ENCODE results near the gene RNF7. TPM values are rescaled to one million over a fixed set of nuclear protein-coding genes. Genes with fewer than 3 reads are reported as not detected.

Gene RNF7
- total and polyA plus RNA-seq, 2 of the 13 experiments (the other 11 are each of a cell fraction or from before 2014, with no cell fraction given), result 66.4 to 94.7 TPM

DNA sequence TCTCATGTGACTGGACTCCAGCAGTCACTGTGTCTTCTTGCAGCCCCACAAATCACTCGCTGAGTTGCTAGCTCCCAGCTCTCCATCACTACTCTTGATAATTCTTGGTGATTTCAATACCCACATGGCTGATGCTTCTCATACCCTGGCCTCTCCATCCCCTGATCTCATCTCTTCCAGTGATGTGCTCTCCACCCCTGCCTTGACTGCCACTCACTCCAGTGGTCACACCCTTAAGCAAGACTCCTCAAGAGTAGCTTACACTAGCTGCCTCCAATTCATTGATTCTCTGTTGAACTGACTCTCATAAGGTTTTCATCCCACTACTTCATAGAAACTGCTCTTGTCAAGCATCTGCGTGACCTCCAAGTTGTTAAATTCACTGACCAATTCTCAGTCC, 25.9 kb downstream of the RNF7 start:
- in situ Hi-C loops (cut with HindIII; ENCODE audit: extremely low pct_ligation_motif_present, low pct_unique_long_range_greater_than_20kb) (no loop called here), intact Hi-C loops (cut with micrococcal nuclease; ENCODE audit: unreplicated experiment) (no loop called here)
- Histone ChIP-seq H3K9me3 (ENCODE audit: low read length) (no peaks in the 10 kb centered on the region), H3K4me3 (replicated peaks in 1 of 3; ENCODE audit: insufficient read depth in 1 of 3, low read depth in 2 of 3, low read length in 3 of 3) (no peak overlapping the region), H3K4me1 (ENCODE audit: insufficient read depth, low read length) (peaks cover 10% of the 10 kb centered on the region; the same call in 1 of the 2 replicates), H3K27ac (ENCODE audit: extremely low read length, insufficient read depth, low read length) (no peak overlapping the region), H3K9ac (ENCODE audit: insufficient read depth, low read depth, low read length) (no peak overlapping the region), H4K20me1 (ENCODE audit: insufficient read depth, low read length) (no peaks in the 10 kb centered on the region), H3K4me2 (ENCODE audit: low read depth, low read length) (no peak overlapping the region), H3K36me3 (replicated peaks in 1 of 2; ENCODE audit: control insufficient read depth in 1 of 2, insufficient read depth in 2 of 2, low read length in 2 of 2) (no peaks in the 10 kb centered on the region), H3K79me2 (ENCODE audit: insufficient read depth, low read length) (no peaks in the 10 kb centered on the region), H2AFZ (ENCODE audit: low read length) (no peak overlapping the region), H3K27me3 (ENCODE audit: control insufficient read depth in 1 of 2, insufficient read depth in 2 of 2, low read length in 2 of 2) (peaks cover 0 to 10% of the 10 kb centered on the region in 2 experiments; a peak in 2 of 5 replicates)
- DNase-seq (ENCODE audit: low spot score) (no peak), ATAC-seq (no peak; the same call in 2 of the 3 replicates), FAIRE-seq (no peak)
- 66% methylated on average over 2 of the region's 2 CpGs for WGBS (ENCODE audit: low lambda C conversion rate)
- TF ChIP-seq YY1 (IDR thresholded peaks at IDR 0.05; ENCODE audit: insufficient read depth, insufficient replicate concordance, low read depth, low read length), result no peak
- no peak for TF ChIP-seq ZNF713 (CRISPR knock-in tag; IDR thresholded peaks at IDR 0.05)
- TF ChIP-seq PRDM4 (CRISPR knock-in tag; IDR thresholded peaks at IDR 0.05; ENCODE audit: borderline replicate concordance), result no peak
- TF ChIP-seq ZNF530 (CRISPR knock-in tag; IDR thresholded peaks at IDR 0.05; ENCODE audit: low read depth), result no peak
- no peak for TF ChIP-seq NBN (conservative IDR thresholded peaks at IDR 0.05)
- TF ChIP-seq SMC3 (IDR thresholded peaks at IDR 0.05; ENCODE audit: low read length), result no peak
- TF ChIP-seq ZNF430 (CRISPR knock-in tag; IDR thresholded peaks at IDR 0.05), result no peak
- no peak for TF ChIP-seq ZBTB14 (CRISPR knock-in tag; IDR thresholded peaks at IDR 0.05)
- TF ChIP-seq FOXA3 (CRISPR knock-in tag; IDR thresholded peaks at IDR 0.05), result no peak
- no peak for TF ChIP-seq ZNF251 (CRISPR knock-in tag; IDR thresholded peaks at IDR 0.05)
- TF ChIP-seq BCL3 (CRISPR knock-in tag; IDR thresholded peaks at IDR 0.05), result no peak
- no peak for TF ChIP-seq NFIB (CRISPR knock-in tag; IDR thresholded peaks at IDR 0.05; ENCODE audit: borderline replicate concordance)
- TF ChIP-seq, protein P1, sequence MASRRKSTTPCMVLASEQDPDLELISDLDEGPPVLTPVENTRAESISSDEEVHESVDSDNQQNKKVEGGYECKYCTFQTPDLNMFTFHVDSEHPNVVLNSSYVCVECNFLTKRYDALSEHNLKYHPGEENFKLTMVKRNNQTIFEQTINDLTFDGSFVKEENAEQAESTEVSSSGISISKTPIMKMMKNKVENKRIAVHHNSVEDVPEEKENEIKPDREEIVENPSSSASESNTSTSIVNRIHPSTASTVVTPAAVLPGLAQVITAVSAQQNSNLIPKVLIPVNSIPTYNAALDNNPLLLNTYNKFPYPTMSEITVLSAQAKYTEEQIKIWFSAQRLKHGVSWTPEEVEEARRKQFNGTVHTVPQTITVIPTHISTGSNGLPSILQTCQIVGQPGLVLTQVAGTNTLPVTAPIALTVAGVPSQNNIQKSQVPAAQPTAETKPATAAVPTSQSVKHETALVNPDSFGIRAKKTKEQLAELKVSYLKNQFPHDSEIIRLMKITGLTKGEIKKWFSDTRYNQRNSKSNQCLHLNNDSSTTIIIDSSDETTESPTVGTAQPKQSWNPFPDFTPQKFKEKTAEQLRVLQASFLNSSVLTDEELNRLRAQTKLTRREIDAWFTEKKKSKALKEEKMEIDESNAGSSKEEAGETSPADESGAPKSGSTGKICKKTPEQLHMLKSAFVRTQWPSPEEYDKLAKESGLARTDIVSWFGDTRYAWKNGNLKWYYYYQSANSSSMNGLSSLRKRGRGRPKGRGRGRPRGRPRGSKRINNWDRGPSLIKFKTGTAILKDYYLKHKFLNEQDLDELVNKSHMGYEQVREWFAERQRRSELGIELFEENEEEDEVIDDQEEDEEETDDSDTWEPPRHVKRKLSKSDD (CRISPR knock-in tag; IDR thresholded peaks at IDR 0.05; ENCODE audit: low read depth), result no peak
- ChIA-PET POLR2A (no interaction called here), CTCF (ENCODE audit: low intra/inter-chr PET ratio, low total read pairs) (no interaction called here)
- no TSS peak for BruUV-seq (replicated peaks)
